PC-9 (cell line): ENCODE data around the gene ERMN.

ENCODE experiments used
- CTCF ChIP-seq: fragments of 200-600 bp; sonication (generic); conservative IDR thresholded peaks from 2 replicates; pipeline ENCODE4 v1.6.1; 2017; ENCODE audit warnings: mixed run types, antibody characterized with exemption, mild to moderate bottlenecking, moderate library complexity
- EZH2 ChIP-seq: fragments of 200-600 bp; sonication (generic); IDR thresholded peaks from 2 replicates; pipeline ENCODE4 v1.8.0; 2017; ENCODE audit warnings: antibody characterized with exemption, low read depth

GRCh38 chr2:157319795-157320194 lies 5.8 kb downstream of the ERMN start:
- no peak for TF ChIP-seq CTCF
- TF ChIP-seq EZH2, result no peak
